ENCODE data around the gene CHD5.

DNA sequence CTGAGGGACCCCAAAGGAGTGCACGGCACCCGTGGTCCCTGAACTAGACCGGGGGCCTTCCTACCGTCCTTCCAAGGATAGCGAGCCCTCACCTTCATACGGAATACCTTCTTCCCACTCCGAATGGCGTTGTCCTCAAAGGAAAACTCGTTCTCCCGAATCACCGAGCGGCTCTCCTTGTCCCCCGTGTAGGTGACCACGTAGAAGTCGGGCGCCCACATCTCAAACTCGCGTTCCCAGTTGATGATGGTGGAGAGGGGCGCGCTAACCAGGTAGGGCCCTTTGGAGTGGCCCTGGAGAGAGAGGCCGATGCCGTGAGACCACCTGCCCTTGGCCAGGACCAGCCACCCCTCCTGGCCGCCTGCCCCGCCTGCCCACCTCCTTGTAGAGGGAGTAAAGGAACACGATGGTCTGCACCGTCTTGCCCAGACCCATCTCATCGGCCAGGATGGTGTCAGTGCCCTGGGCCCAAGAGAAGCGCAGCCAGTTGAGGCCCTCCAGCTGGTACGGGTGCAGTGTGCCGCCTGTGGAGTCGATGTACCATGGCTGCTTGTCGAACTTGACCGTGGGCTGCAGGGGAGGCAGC lies 38.0 kb downstream of the CHD5 start:
- TF ChIP-seq ASH2L (IDR thresholded peaks at IDR 0.05; ENCODE audit: insufficient read length, low read depth, low read length) = no peak
- TF ChIP-seq, protein P1, sequence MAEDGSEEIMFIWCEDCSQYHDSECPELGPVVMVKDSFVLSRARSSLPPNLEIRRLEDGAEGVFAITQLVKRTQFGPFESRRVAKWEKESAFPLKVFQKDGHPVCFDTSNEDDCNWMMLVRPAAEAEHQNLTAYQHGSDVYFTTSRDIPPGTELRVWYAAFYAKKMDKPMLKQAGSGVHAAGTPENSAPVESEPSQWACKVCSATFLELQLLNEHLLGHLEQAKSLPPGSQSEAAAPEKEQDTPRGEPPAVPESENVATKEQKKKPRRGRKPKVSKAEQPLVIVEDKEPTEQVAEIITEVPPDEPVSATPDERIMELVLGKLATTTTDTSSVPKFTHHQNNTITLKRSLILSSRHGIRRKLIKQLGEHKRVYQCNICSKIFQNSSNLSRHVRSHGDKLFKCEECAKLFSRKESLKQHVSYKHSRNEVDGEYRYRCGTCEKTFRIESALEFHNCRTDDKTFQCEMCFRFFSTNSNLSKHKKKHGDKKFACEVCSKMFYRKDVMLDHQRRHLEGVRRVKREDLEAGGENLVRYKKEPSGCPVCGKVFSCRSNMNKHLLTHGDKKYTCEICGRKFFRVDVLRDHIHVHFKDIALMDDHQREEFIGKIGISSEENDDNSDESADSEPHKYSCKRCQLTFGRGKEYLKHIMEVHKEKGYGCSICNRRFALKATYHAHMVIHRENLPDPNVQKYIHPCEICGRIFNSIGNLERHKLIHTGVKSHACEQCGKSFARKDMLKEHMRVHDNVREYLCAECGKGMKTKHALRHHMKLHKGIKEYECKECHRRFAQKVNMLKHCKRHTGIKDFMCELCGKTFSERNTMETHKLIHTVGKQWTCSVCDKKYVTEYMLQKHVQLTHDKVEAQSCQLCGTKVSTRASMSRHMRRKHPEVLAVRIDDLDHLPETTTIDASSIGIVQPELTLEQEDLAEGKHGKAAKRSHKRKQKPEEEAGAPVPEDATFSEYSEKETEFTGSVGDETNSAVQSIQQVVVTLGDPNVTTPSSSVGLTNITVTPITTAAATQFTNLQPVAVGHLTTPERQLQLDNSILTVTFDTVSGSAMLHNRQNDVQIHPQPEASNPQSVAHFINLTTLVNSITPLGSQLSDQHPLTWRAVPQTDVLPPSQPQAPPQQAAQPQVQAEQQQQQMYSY (CRISPR knock-in tag; IDR thresholded peaks at IDR 0.05) = no peak
- TF ChIP-seq SUZ12 (IDR thresholded peaks at IDR 0.05; ENCODE audit: low read depth, low read length) = no peak
- TF ChIP-seq ZSCAN29 (CRISPR knock-in tag; conservative IDR thresholded peaks at IDR 0.05) = no peak
- TF ChIP-seq, protein P2, sequence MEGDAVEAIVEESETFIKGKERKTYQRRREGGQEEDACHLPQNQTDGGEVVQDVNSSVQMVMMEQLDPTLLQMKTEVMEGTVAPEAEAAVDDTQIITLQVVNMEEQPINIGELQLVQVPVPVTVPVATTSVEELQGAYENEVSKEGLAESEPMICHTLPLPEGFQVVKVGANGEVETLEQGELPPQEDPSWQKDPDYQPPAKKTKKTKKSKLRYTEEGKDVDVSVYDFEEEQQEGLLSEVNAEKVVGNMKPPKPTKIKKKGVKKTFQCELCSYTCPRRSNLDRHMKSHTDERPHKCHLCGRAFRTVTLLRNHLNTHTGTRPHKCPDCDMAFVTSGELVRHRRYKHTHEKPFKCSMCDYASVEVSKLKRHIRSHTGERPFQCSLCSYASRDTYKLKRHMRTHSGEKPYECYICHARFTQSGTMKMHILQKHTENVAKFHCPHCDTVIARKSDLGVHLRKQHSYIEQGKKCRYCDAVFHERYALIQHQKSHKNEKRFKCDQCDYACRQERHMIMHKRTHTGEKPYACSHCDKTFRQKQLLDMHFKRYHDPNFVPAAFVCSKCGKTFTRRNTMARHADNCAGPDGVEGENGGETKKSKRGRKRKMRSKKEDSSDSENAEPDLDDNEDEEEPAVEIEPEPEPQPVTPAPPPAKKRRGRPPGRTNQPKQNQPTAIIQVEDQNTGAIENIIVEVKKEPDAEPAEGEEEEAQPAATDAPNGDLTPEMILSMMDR (CRISPR knock-in tag; IDR thresholded peaks at IDR 0.05) = no peak
- TF ChIP-seq MTA3 (CRISPR knock-in tag; IDR thresholded peaks at IDR 0.05) = no peak
- TF ChIP-seq, protein P3, sequence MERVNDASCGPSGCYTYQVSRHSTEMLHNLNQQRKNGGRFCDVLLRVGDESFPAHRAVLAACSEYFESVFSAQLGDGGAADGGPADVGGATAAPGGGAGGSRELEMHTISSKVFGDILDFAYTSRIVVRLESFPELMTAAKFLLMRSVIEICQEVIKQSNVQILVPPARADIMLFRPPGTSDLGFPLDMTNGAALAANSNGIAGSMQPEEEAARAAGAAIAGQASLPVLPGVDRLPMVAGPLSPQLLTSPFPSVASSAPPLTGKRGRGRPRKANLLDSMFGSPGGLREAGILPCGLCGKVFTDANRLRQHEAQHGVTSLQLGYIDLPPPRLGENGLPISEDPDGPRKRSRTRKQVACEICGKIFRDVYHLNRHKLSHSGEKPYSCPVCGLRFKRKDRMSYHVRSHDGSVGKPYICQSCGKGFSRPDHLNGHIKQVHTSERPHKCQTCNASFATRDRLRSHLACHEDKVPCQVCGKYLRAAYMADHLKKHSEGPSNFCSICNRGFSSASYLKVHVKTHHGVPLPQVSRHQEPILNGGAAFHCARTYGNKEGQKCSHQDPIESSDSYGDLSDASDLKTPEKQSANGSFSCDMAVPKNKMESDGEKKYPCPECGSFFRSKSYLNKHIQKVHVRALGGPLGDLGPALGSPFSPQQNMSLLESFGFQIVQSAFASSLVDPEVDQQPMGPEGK (CRISPR knock-in tag; IDR thresholded peaks at IDR 0.05) = no peak
- TF ChIP-seq SOX6 (IDR thresholded peaks at IDR 0.05) = no peak
- TF ChIP-seq SOX6 (CRISPR knock-in tag; IDR thresholded peaks at IDR 0.05) = no peak

Data from HepG2 (cell line).